ENCODE measurements around the gene PLCXD3.

PLCXD3 gene

GRCh38 chr5:41510176-41510831, at the start of gene PLCXD3:
Gene PLCXD3, minus strand, starts transcription at chr5:41510601. Its CDS starts 75 bp downstream, at chr5:41510526.
- H3K9me3 ChIP-seq: no peaks in the 10 kb centered on the region
- no peaks in the 10 kb centered on the region for H3K36me3 ChIP-seq
- no peak for TF ChIP-seq CTCF (IDR thresholded peaks at IDR 0.05)
- H3K27me3 ChIP-seq: peaks cover 30% of the 10 kb centered on the region
- H3K27ac ChIP-seq: no peak within 1 kb of the TSS
- no peak within 1 kb of the TSS for H3K4me3 ChIP-seq (ENCODE audit: low read depth in 1 of 2, low read length in 1 of 2)
- no peaks in the 10 kb centered on the region for H3K4me1 ChIP-seq (ENCODE audit: control insufficient read depth in 1 of 2, insufficient read depth in 1 of 2, low read depth in 1 of 2, low read length in 1 of 2)

- no peaks in the 10 kb centered on the region for H3K27me3 ChIP-seq
- no peaks in the 10 kb centered on the region for H3K9me3 ChIP-seq
- H3K4me1 ChIP-seq (ENCODE audit: control insufficient read depth in 1 of 2, insufficient read depth in 1 of 2, low read depth in 1 of 2, low read length in 1 of 2): no peaks in the 10 kb centered on the region
- TF ChIP-seq CTCF (IDR thresholded peaks at IDR 0.05): no peak
- H3K36me3 ChIP-seq: no peaks in the 10 kb centered on the region
- H3K4me3 ChIP-seq (ENCODE audit: low read depth in 1 of 2, low read length in 1 of 2): no peak overlapping the region
- H3K27ac ChIP-seq: no peak overlapping the region
Observed at GRCh38 chr5:41559184-41559583, 48.8 kb upstream of the PLCXD3 start.

- no peaks in the 10 kb centered on the region for H3K27me3 ChIP-seq
Observed at GRCh38 chr5:41558295-41558694, 47.9 kb upstream of the PLCXD3 start.

GRCh38 chr5:41547991-41548390, 37.6 kb upstream of the PLCXD3 start:
- Histone ChIP-seq H3K36me3 (no peaks in the 10 kb centered on the region), H3K4me3 (ENCODE audit: low read depth in 1 of 2, low read length in 1 of 2) (no peak overlapping the region), H3K27ac (no peak overlapping the region), H3K9me3 (no peaks in the 10 kb centered on the region), H3K4me1 (ENCODE audit: control insufficient read depth in 1 of 2, insufficient read depth in 1 of 2, low read depth in 1 of 2, low read length in 1 of 2) (no peaks in the 10 kb centered on the region), H3K27me3 (no peaks in the 10 kb centered on the region)
- no peak for TF ChIP-seq CTCF (IDR thresholded peaks at IDR 0.05)

More at GRCh38 chr5:41558295-41558694, 47.9 kb upstream of the PLCXD3 start:
- no peaks in the 10 kb centered on the region for H3K9me3 ChIP-seq
- no peaks in the 10 kb centered on the region for H3K4me1 ChIP-seq (ENCODE audit: control insufficient read depth in 1 of 2, insufficient read depth in 1 of 2, low read depth in 1 of 2, low read length in 1 of 2)
- TF ChIP-seq CTCF (IDR thresholded peaks at IDR 0.05): no peak
- H3K36me3 ChIP-seq: no peaks in the 10 kb centered on the region
- H3K27ac ChIP-seq: no peak overlapping the region
- no peak overlapping the region for H3K4me3 ChIP-seq (ENCODE audit: low read depth in 1 of 2, low read length in 1 of 2)

GRCh38 chr5:41542183-41542582, 31.8 kb upstream of the PLCXD3 start:
- H3K36me3 ChIP-seq: no peaks in the 10 kb centered on the region
- H3K9me3 ChIP-seq: no peaks in the 10 kb centered on the region
- TF ChIP-seq CTCF (IDR thresholded peaks at IDR 0.05): no peak
- H3K4me3 ChIP-seq (ENCODE audit: low read depth in 1 of 2, low read length in 1 of 2): no peak overlapping the region
- no peaks in the 10 kb centered on the region for H3K27me3 ChIP-seq
- H3K4me1 ChIP-seq (ENCODE audit: control insufficient read depth in 1 of 2, insufficient read depth in 1 of 2, low read depth in 1 of 2, low read length in 1 of 2): no peaks in the 10 kb centered on the region
- H3K27ac ChIP-seq: no peak overlapping the region
